DOHH2 (cell line): ENCODE results near the gene TRIM37.

Source experiments
- CTCF ChIP-seq: fragments of 200-600 bp; sonication (generic); IDR thresholded peaks from one replicate; pipeline ENCODE4 v1.5.1; 2014; ENCODE audit warnings: antibody characterized with exemption, mild to moderate bottlenecking, low read depth, low read length; ENCODE audit not compliant: poor library complexity, severe bottlenecking
- EZH2phosphoT487 ChIP-seq: fragments of 200-600 bp; sonication (generic); IDR thresholded peaks from 2 replicates; pipeline ENCODE4 v1.6.1; 2017; ENCODE audit warnings: borderline replicate concordance, mild to moderate bottlenecking, antibody characterized with exemption, low read length, moderate library complexity, mixed read lengths

GRCh38 chr17:59018019-59018418 lies 88.7 kb downstream of the TRIM37 start:
- TF ChIP-seq CTCF (no peak), EZH2phosphoT487 (no peak)
